Measurements from ENCODE around the gene KDM4B.
A peak's percentile ranks its signal among the peaks of the same experiment; 100 is the strongest.
"Not testable (repeated sequence)": the region's sequence is repeated elsewhere in the genome, so short reads cannot be mapped to it uniquely, and the experiment has no call there.

Gene KDM4B

DNA sequence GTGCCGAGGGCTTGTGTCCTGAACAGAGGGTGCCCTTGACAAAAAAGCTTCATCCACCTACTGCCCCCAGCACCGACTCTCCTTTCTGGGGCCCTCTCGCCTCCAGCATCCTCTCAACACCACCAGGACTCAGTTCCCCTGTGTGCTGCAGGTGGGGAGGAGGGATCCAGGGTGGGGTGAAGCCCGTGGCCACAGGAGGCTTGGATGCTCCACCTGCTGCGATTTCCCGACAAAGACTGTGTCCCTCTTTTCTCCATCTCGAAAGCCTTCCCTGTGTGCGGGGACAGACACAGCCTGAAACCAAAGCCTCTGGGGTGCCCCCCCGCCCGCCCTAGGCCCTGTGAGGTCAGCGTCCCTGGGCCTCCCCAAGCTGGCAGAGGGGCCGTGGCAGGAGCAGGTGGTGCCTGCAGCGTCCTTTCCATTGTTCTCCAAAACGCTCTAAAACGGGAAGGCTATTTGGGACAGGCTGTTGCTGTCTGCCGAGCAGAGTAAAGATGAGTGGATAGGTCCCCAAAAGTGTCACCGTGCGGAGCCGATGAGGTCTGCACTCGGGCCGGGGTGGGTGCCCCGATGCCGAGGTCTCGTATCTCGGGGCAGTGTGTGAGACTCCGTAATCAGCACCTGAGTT lies 186.0 kb downstream of the KDM4B start:
- no peak for DNase-seq

DNA sequence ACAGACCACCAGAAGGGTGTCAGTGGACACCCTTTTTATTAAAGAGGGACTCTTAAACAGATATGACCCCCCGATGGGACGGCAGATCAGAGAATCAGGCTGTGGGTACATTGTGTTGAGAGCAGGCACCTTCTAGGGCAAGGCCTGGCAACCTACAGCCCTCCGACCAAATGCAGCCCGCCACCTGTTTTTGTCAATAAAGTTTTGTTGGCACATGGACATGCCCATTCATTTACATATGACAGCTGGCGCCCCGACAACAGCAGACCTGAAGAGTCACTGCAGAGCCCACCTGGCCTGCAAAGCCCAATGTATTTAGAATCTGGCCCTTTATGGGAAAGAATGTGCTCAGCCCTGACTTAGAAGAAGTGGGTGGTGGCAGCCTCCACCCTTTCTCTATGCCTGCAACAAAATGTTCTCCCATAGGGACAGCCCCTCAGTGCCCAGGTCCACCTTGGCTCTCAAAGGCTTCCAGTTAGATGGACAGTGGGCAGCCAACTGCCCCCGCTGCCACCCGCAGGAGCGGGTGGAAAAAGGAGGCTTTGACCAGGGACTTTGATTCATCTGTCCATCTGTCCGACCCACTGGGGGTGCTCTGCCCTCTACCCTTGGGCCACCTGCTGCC lies 186.8 kb downstream of the KDM4B start:
- no peak for DNase-seq

GRCh38 chr19:5156231-5156986 lies 187.5 kb downstream of the KDM4B start:
- no peak for DNase-seq

DNA sequence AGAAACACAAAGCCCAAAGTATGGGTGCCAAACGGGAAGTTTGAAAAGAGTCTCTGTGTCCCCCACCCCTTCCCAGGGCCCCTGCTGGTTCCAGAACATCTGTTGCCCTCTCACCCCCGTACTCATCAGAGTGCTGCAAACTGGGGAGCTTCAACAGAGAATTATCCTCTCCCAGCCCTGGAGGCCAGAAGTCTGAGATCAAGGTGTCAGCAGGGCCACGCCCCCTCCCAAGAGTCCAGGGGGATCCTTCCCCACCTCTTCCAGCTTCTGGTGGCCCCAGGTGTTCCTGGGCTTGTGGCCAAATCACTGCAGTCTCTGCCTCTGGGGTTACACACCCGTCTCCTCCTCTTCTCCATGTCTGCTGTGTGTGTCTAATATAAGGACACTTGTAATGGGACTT lies 188.3 kb downstream of the KDM4B start:
- no peak for DNase-seq

- DNase-seq = not testable (repeated sequence)
Measured at GRCh38 chr19:5158549-5159134, 189.7 kb downstream of the KDM4B start.

- not testable (repeated sequence) for DNase-seq
Measured at GRCh38 chr19:5160158-5160795, 191.4 kb downstream of the KDM4B start.

DNA sequence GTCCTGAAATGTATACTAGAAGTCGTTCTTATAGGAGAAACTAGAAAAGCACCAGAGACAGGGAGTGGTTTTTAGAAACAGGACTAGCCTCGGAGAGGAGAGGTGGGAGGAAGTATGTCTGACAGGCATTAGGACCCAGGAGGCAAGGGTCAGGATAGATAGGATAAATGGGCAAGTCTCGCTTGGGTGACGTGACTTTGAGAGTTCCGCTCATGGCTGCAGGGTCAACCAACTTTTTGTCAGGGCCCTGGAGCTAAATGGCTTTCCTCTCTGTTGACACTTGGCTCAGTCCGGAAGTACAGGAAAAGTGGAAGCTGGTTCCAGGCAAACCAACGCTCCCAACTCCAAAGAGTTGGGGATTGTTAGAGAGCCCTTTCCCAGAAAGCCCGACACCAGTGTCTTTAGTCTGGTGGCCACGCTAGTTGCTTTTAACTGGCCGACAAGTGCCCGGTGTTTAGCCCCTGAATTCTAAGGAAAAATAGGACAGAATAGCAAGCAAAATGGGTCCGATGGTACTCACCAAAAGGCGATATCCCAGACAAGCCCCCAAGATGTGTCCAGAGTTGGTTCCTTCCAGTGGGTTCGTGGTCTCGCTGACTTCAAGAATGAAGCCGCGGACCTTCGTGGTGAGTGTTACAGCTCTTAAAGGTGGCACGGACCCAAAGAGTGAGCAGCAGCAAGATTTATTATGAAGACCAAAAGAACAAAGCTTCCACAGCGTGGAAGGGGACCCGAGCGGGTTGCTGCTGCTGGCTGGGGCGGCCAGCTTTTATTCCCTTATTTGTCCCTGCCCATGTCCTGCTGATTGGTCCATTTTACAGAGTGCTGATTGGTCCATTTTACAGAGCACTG lies 196.2 kb downstream of the KDM4B start:
- DNase-seq = not testable (repeated sequence)

DNA sequence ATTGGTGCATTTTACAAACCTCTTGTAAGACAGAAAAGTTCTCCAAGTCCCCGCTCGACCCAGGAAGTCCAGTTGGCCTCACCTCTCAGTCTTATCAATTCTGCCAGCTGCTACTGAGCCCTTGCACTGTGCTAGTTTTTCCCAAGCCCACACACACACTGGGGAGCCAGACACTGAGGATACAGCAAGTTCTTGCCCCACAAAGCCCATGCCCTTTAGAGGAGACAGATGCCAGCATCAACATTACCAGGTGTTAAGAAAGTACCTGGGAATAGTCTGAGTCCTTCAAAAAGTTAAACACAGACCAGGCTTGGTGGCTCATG lies 196.7 kb downstream of the KDM4B start:
- no peak for DNase-seq

- DNase-seq = peak; percentile 60
Measured at GRCh38 chr19:5166262-5166661, 197.3 kb downstream of the KDM4B start.

DNA sequence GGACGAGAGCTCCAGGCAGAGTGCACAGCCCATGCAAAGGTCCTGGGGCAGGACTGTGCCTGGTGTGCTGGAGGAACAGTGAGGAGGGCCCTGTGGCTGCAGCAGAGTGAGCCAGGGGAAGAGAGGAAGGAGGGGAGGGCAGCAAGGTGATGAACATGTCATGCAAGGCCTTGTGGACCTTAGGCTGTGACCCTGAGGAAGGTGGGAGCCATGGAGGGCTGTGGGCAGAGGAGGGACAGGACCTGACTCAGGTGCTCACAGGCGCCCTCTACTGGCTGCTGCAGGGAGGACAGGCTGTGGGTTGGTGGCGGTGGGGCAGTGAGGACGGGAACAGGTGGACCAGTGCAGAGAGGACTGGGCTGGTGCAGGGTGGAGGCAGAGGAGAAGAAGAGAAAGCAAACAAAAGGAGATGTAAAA lies 201.4 kb downstream of the KDM4B start:
- no peak for DNase-seq

GRCh38 chr19:5171711-5172110 lies 202.8 kb downstream of the KDM4B start:
- no peak for DNase-seq

DNA sequence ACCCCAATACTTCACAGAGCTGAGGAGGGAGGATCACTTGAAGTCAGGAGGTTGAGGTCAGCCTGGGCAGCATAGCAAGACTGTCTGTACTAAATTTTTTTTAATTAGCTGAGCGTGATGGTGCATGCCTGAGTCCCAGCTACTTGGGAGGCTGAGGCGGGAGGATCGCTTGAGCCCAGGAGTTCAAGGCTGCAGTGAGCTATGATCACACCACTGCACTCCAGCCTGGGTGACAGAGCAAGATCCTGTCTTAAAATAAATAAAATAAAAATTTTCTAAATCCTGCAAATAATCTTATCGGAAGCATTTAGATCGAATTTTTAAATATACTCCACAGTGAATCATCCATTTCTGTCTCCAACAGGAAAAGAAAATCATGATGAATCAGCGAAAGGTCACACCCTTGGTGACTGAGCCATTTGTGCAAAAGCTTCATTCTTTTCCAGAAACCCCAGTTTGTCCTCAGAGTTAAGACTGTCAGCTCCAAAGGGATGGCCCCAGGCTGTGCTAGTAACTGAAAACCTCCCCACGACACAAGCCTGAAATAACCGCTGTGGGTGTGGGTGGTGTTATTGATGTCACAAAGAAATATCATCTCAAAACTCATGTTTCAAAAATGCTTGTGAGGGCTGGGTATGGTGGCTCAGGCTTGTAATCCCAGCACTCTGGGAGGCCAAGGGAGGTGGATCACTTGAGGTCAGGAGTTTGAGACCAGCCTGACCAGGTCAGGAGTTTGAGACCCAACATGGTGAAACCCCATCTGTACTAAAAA lies 204.1 kb downstream of the KDM4B start:
- DNase-seq = peak; percentile 100

- no peak for DNase-seq
Measured at GRCh38 chr19:5173993-5174392, 205.1 kb downstream of the KDM4B start.

GRCh38 chr19:5177745-5178450 lies 209.0 kb downstream of the KDM4B start:
- DNase-seq = no peak

DNA sequence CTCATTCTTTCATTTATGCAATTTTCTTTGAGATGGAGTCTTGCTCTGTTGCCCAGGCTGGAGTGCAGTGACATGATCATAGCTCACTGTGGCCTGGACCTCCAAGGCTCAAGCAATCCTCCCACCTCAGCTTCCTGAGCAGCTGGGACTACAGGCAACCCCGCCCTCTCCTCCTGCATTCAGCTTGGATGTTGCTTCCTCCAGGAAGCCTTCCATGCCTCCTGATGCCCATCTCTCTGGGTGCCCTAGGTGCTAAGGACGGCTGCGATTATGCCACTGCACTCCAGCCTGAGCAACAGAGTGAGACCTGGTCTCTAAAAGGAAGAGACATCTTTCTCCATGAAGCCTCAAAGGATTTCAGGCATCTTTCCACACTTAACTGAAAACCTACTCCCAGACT lies 209.9 kb downstream of the KDM4B start:
- DNase-seq = no peak

DNA sequence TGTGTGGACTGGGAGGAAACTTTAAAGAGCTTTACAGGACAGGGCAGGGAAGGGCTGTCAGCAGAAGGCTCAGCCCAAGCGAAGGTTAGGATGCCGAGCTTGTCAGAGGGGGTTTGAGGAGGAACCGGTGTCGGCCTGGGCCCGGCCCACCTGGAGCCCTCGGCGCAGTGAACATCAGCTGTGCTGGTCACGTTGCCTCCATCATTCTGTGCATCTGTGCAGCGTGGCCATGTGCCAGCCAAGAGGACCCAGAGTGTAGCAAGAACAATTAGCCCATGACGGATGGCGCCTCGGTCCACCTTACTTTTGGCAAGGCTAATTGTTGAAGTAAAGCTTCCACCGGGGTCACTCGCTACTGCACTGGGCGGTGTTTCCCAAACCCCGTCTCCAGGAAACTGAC lies 210.3 kb downstream of the KDM4B start:
- no peak for DNase-seq

DNA sequence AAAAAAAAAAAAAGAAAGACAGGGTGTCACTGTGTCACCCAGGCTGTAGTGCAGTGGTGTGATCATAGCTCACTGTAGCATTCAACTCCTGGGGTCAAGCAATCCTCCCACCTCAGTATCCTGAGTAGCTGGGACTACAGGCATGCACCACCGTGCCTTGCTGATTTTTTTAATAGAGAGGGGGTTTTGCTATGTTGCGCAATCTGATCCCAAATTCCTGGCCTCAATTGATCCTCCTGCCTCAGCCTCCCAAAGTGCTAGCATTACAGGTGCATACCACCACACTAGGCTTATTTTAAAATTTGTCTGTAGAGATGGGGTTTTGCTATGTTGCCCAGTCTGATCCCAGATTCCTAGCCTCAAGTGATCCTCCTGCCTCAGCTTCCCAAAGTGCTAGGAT lies 212.4 kb downstream of the KDM4B start:
- DNase-seq = no peak

DNA sequence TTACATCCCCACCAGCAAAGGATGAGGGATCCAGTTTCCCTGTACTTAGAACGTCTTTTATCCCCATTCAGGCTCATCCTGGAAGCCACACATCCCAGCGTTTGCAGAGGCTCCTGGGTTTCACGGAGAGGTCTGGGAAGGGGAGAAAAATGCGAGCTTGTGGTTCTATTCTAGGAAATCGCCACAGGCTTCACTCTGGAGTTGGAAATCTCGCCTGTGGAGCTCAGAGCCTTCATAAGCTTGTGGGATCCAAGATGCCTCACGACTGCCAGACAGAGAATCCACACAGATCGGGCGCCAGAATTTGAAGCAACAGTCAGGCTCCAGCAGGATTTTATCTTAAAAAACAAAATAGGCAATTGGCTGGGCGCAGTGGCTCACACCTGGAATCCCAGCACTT lies 213.8 kb downstream of the KDM4B start:
- no peak for DNase-seq

GRCh38 chr19:5183616-5184015 lies 214.7 kb downstream of the KDM4B start:
- no peak for DNase-seq

DNA sequence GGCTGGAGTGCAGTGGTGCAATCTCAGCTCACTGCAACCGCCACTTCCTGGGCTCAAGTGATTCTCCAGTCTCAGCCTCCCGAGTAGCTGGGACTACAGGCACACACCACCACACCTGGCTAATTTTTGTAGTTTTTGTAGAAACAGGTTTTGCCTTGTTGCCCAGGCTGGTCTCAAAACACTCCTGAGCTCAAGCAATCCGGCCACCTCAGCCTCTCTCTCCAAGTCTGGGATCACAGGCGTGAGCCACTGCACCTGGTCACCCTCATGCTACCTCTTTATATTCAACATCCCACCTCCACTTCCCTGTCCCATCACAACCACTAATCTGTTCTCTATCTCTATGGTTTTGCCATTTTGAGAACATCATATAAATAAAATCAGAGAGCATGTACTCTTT lies 216.0 kb downstream of the KDM4B start:
- DNase-seq = no peak
